Bronchial epithelial cell (primary cell): Measurements from ENCODE around the gene FAM177A1. TPM values are rescaled to one million over a fixed set of nuclear protein-coding genes. Genes with fewer than 3 reads are reported as not detected.

ENCODE experiments used
- DNase-seq: peaks from one replicate; pipeline ENCODE4 v3.0.0-alpha.2; 2010; ENCODE audit warnings: low read depth
- FAIRE-seq: peaks from 2 replicates; lab custom pipeline; 2011; peaks lifted over from hg19 to GRCh38; lab: Jason Lieb, UNC
- H3K27me3 ChIP-seq: 2 replicates; pipeline ENCODE4 v1.5.1; 2011; ENCODE audit warnings: low read length; ENCODE audit not compliant: control insufficient read depth, insufficient read depth
- H3K36me3 ChIP-seq: 2 replicates; pipeline ENCODE4 v1.5.1; 2011; ENCODE audit warnings: low read length; ENCODE audit not compliant: control insufficient read depth, insufficient read depth
- H3K4me3 ChIP-seq: 2 replicates; pipeline ENCODE4 v1.5.1; 2011; ENCODE audit warnings: mild to moderate bottlenecking, low read depth, low read length, control low read depth
- CTCF ChIP-seq: IDR thresholded peaks from 2 replicates; pipeline ENCODE4 v1.5.1; 2011; ENCODE audit warnings: mild to moderate bottlenecking, moderate library complexity, low read length, control low read depth, inconsistent platforms; ENCODE audit not compliant: insufficient read depth, severe bottlenecking
- total RNA-seq: library from RNA; depleted of rRNA; stranded (reverse); fragments of >200 nt; gene quantifications from 2 replicates; pipeline ENCODE4 v1.2.1, GENCODE V29; 2014

The FAM177A1 gene
- total RNA-seq, 1 donor from 2014 or later: 42.9 TPM

GRCh38 chr14:35113308-35113950 is 67.4 kb downstream of the FAM177A1 start:
- Histone ChIP-seq H3K36me3 (peaks cover 8% of the 10 kb centered on the region), H3K4me3 (no peak overlapping the region), H3K27me3 (no peaks in the 10 kb centered on the region)
- DNase-seq (no peak), FAIRE-seq (no peak)
- TF ChIP-seq CTCF: no peak

- Histone ChIP-seq H3K36me3 (peaks cover 8% of the 10 kb centered on the region), H3K4me3 (no peak overlapping the region), H3K27me3 (no peaks in the 10 kb centered on the region)
- FAIRE-seq (no peak), DNase-seq (peak; percentile 28)
- no peak for TF ChIP-seq CTCF
These were observed 68.0 kb downstream of the FAM177A1 start for GRCh38 chr14:35114036-35114435.

GRCh38 chr14:35116242-35116641 is 70.2 kb downstream of the FAM177A1 start:
- TF ChIP-seq CTCF: no peak
- H3K27me3 ChIP-seq: no peaks in the 10 kb centered on the region
- no peak for FAIRE-seq
- H3K4me3 ChIP-seq: no peak overlapping the region
- no peak for DNase-seq
- peaks cover 8% of the 10 kb centered on the region for H3K36me3 ChIP-seq

GRCh38 chr14:35117112-35117511 is 71.0 kb downstream of the FAM177A1 start:
- no peak for TF ChIP-seq CTCF
- FAIRE-seq: no peak
- Histone ChIP-seq H3K27me3 (no peaks in the 10 kb centered on the region), H3K36me3 (peaks cover 3% of the 10 kb centered on the region), H3K4me3 (no peak overlapping the region)
- no peak for DNase-seq

GRCh38 chr14:35121026-35121886 is 75.2 kb downstream of the FAM177A1 start:
- FAIRE-seq: no peak
- H3K36me3 ChIP-seq: peaks cover 1% of the 10 kb centered on the region

More at GRCh38 chr14:35121026-35121886, 75.2 kb downstream of the FAM177A1 start:
- H3K27me3 ChIP-seq: no peaks in the 10 kb centered on the region
- no peak for DNase-seq
- TF ChIP-seq CTCF: no peak
- peak overlapping the region; percentile 75 for H3K4me3 ChIP-seq
